ENCODE measurements around the gene GABRG3. TPM values are rescaled to one million over a fixed set of nuclear protein-coding genes. Genes with fewer than 3 reads are reported as not detected.

The GABRG3 gene
- total RNA-seq, 1 donor from 2014 or later = not detected

GRCh38 chr15:26941489-26941888, 29.5 kb upstream of the GABRG3 start:
- H3K4me3 ChIP-seq = no peak overlapping the region
- no peaks in the 10 kb centered on the region for H3K36me3 ChIP-seq
- no peaks in the 10 kb centered on the region for H3K9me3 ChIP-seq
- DNase-seq (ENCODE audit: extremely low spot score in 2 of 2) = no peak
- intact Hi-C loops (cut with DNase I) = no loop called here
- H3K4me1 ChIP-seq = no peaks in the 10 kb centered on the region
- H3K27me3 ChIP-seq = no peaks in the 10 kb centered on the region
- no peak overlapping the region for H3K27ac ChIP-seq
- TF ChIP-seq POLR2AphosphoS5 (IDR thresholded peaks at IDR 0.05; ENCODE audit: insufficient read depth in 1 of 2, low read depth in 1 of 2) (no peak), POLR2A (IDR thresholded peaks at IDR 0.05) (no peak)
- TF ChIP-seq, protein P1, sequence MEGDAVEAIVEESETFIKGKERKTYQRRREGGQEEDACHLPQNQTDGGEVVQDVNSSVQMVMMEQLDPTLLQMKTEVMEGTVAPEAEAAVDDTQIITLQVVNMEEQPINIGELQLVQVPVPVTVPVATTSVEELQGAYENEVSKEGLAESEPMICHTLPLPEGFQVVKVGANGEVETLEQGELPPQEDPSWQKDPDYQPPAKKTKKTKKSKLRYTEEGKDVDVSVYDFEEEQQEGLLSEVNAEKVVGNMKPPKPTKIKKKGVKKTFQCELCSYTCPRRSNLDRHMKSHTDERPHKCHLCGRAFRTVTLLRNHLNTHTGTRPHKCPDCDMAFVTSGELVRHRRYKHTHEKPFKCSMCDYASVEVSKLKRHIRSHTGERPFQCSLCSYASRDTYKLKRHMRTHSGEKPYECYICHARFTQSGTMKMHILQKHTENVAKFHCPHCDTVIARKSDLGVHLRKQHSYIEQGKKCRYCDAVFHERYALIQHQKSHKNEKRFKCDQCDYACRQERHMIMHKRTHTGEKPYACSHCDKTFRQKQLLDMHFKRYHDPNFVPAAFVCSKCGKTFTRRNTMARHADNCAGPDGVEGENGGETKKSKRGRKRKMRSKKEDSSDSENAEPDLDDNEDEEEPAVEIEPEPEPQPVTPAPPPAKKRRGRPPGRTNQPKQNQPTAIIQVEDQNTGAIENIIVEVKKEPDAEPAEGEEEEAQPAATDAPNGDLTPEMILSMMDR (IDR thresholded peaks at IDR 0.05) = no peak

DNA sequence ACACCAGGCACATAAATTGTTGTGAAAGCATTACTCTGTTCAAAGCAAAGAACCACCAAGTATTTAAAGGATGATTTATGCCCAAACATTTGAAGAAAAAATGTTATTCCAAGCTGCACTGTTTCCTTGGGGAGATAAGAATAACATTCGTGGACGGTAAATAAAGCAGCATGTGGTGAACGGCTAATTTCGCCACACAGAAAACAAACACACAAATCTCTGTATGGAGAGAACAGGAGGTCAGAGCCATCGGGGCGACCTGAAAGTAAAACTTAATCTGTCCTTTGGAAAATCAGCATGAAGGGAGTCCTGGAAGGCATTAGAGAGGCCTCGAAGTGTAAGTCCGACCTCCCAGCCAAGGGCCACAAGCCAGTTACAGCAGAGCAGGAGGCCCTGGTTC, 27.1 kb upstream of the GABRG3 start:
- TF ChIP-seq POLR2AphosphoS5 (IDR thresholded peaks at IDR 0.05; ENCODE audit: insufficient read depth in 1 of 2, low read depth in 1 of 2) (no peak), POLR2A (IDR thresholded peaks at IDR 0.05) (no peak)
- TF ChIP-seq, protein P1 (IDR thresholded peaks at IDR 0.05) = no peak
- H3K27me3 ChIP-seq = no peaks in the 10 kb centered on the region
- no peaks in the 10 kb centered on the region for H3K4me1 ChIP-seq
- H3K4me3 ChIP-seq = no peak overlapping the region
- intact Hi-C loops (cut with DNase I) = no loop called here
- no peaks in the 10 kb centered on the region for H3K9me3 ChIP-seq
- no peak overlapping the region for H3K27ac ChIP-seq
- no peaks in the 10 kb centered on the region for H3K36me3 ChIP-seq
- DNase-seq (ENCODE audit: extremely low spot score in 2 of 2) = no peak

- intact Hi-C loops (cut with DNase I) = no loop called here
- no peaks in the 10 kb centered on the region for H3K4me1 ChIP-seq
- H3K27me3 ChIP-seq = no peaks in the 10 kb centered on the region
- TF ChIP-seq, protein P1 (IDR thresholded peaks at IDR 0.05) = no peak
- TF ChIP-seq POLR2A (IDR thresholded peaks at IDR 0.05) (no peak), POLR2AphosphoS5 (IDR thresholded peaks at IDR 0.05; ENCODE audit: insufficient read depth in 1 of 2, low read depth in 1 of 2) (no peak)
- H3K27ac ChIP-seq = no peak overlapping the region
- H3K9me3 ChIP-seq = no peaks in the 10 kb centered on the region
- no peak for DNase-seq (ENCODE audit: extremely low spot score in 2 of 2)
- no peaks in the 10 kb centered on the region for H3K36me3 ChIP-seq
- H3K4me3 ChIP-seq = no peak overlapping the region
These were observed 25.9 kb upstream of the GABRG3 start for GRCh38 chr15:26945046-26945445.

- H3K36me3 ChIP-seq = no peaks in the 10 kb centered on the region
- H3K4me1 ChIP-seq = no peaks in the 10 kb centered on the region
- no peaks in the 10 kb centered on the region for H3K27me3 ChIP-seq
These were observed 21.0 kb upstream of the GABRG3 start for GRCh38 chr15:26950001-26950400.

GRCh38 chr15:26954403-26954802, 16.6 kb upstream of the GABRG3 start:
- no peaks in the 10 kb centered on the region for H3K9me3 ChIP-seq
- intact Hi-C loops (cut with DNase I) = no loop called here
- no peaks in the 10 kb centered on the region for H3K36me3 ChIP-seq

More at GRCh38 chr15:26950001-26950400, 21.0 kb upstream of the GABRG3 start:
- intact Hi-C loops (cut with DNase I) = no loop called here
- H3K27ac ChIP-seq = no peak overlapping the region
- no peak for DNase-seq (ENCODE audit: extremely low spot score in 2 of 2)
- no peaks in the 10 kb centered on the region for H3K9me3 ChIP-seq
- TF ChIP-seq, protein P1 (IDR thresholded peaks at IDR 0.05) = no peak
- TF ChIP-seq POLR2A (IDR thresholded peaks at IDR 0.05) (no peak), POLR2AphosphoS5 (IDR thresholded peaks at IDR 0.05; ENCODE audit: insufficient read depth in 1 of 2, low read depth in 1 of 2) (no peak)
- H3K4me3 ChIP-seq = no peak overlapping the region

More at GRCh38 chr15:26954403-26954802, 16.6 kb upstream of the GABRG3 start:
- Histone ChIP-seq H3K27ac (no peak overlapping the region), H3K27me3 (no peaks in the 10 kb centered on the region), H3K4me3 (no peak overlapping the region), H3K4me1 (no peaks in the 10 kb centered on the region)
- TF ChIP-seq, protein P1 (IDR thresholded peaks at IDR 0.05) = no peak
- TF ChIP-seq POLR2AphosphoS5 (IDR thresholded peaks at IDR 0.05; ENCODE audit: insufficient read depth in 1 of 2, low read depth in 1 of 2) (no peak), POLR2A (IDR thresholded peaks at IDR 0.05) (no peak)
- no peak for DNase-seq (ENCODE audit: extremely low spot score in 2 of 2)

All from vagina (tissue), 2 donors.